ENCODE measurements around the gene DLX3.

Gene DLX3

GRCh38 chr17:49962599-49963308, 32.3 kb downstream of the DLX3 start:
- in situ Hi-C loops (cut with HindIII; ENCODE audit: low sequenced_read_pairs): no loop called here

GRCh38 chr17:49959183-49959935, 35.7 kb downstream of the DLX3 start:
- in situ Hi-C loops (cut with HindIII; ENCODE audit: low sequenced_read_pairs): loop anchor here (5.0 kb wide), 1 partner anchor 47 kb away; no protein-coding TSS in a partner anchor

- in situ Hi-C loops (cut with HindIII; ENCODE audit: low sequenced_read_pairs): loop anchor here (5.0 kb wide), 1 partner anchor 46 kb away; no protein-coding TSS in a partner anchor
Measured at GRCh38 chr17:49958723-49959122, 36.3 kb downstream of the DLX3 start.

GRCh38 chr17:49957350-49957749, 37.7 kb downstream of the DLX3 start:
- in situ Hi-C loops (cut with HindIII; ENCODE audit: low sequenced_read_pairs): loop anchor here (5.0 kb wide), 1 partner anchor 45 kb away; no protein-coding TSS in a partner anchor

GRCh38 chr17:49956780-49957179, 38.2 kb downstream of the DLX3 start:
- in situ Hi-C loops (cut with HindIII; ENCODE audit: low sequenced_read_pairs): loop anchor here (5.0 kb wide), 1 partner anchor 44 kb away; no protein-coding TSS in a partner anchor

GRCh38 chr17:49955157-49955556, 39.9 kb downstream of the DLX3 start:
- in situ Hi-C loops (cut with HindIII; ENCODE audit: low sequenced_read_pairs): loop anchor here (5.0 kb wide), 1 partner anchor 43 kb away; no protein-coding TSS in a partner anchor

GRCh38 chr17:49952912-49953497, 42.0 kb downstream of the DLX3 start:
- in situ Hi-C loops (cut with HindIII; ENCODE audit: low sequenced_read_pairs): no loop called here

- in situ Hi-C loops (cut with HindIII; ENCODE audit: low sequenced_read_pairs): no loop called here
Measured at GRCh38 chr17:49952209-49952911, 42.7 kb downstream of the DLX3 start.

- in situ Hi-C loops (cut with HindIII; ENCODE audit: low sequenced_read_pairs): no loop called here
Measured at GRCh38 chr17:49951362-49952082, 43.5 kb downstream of the DLX3 start.

- in situ Hi-C loops (cut with HindIII; ENCODE audit: low sequenced_read_pairs): no loop called here
Measured at GRCh38 chr17:49949634-49950033, 45.4 kb downstream of the DLX3 start.

- in situ Hi-C loops (cut with HindIII; ENCODE audit: low sequenced_read_pairs): no loop called here
Measured at GRCh38 chr17:49946964-49947584, 48.0 kb downstream of the DLX3 start.

GRCh38 chr17:49946208-49946607, 48.8 kb downstream of the DLX3 start:
- in situ Hi-C loops (cut with HindIII; ENCODE audit: low sequenced_read_pairs): no loop called here

- in situ Hi-C loops (cut with HindIII; ENCODE audit: low sequenced_read_pairs): no loop called here
Measured at GRCh38 chr17:49944273-49944870, 50.7 kb downstream of the DLX3 start.

- in situ Hi-C loops (cut with HindIII; ENCODE audit: low sequenced_read_pairs): no loop called here
Measured at GRCh38 chr17:49942947-49943346, 52.1 kb downstream of the DLX3 start.

GRCh38 chr17:49941427-49941826, 53.6 kb downstream of the DLX3 start:
- in situ Hi-C loops (cut with HindIII; ENCODE audit: low sequenced_read_pairs): no loop called here

Measured in DLD1 (cell line).